NCI-H1105 treated with DMSO at 0.1 percent for 48 hours (cell line): ENCODE data around the gene MAPK8IP3.
A peak's percentile ranks its signal among the peaks of the same experiment; 100 is the strongest.

Experiments
- DNase-seq: peaks from one replicate; lab custom pipeline; 2025; lab: John Stamatoyannopoulos, UW

The MAPK8IP3 gene

DNA sequence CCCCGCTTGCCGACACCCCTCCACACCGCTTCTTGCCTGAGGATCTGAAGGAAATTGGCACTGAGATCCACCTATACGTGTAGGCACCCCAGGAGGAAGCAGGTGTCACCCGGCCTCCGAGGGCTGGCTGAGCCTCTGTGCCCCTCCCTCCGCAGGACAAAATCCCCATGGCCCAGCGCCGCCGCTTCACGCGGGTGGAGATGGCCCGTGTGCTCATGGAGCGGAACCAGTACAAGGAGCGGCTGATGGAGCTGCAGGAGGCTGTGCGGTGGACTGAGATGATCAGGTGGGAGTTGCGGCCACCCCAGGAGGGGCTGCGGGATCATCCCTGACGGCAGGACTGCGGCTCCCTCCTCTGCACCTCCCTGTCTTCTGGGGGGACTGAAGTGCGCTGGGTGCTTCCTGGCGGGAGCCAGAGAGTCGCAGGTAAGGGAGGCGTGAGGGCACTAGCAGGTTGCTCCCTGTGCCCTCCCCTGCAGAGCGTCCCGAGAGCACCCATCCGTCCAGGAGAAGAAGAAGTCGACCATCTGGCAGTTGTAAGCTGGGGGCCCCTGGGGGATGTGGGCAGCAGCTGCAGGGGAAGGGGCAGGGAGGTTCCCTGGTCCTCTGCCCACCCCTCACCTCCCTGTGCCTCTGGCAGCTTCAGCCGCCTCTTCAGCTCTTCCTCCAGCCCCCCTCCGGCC lies 56.3 kb downstream of the MAPK8IP3 start:
- no peak for DNase-seq

DNA sequence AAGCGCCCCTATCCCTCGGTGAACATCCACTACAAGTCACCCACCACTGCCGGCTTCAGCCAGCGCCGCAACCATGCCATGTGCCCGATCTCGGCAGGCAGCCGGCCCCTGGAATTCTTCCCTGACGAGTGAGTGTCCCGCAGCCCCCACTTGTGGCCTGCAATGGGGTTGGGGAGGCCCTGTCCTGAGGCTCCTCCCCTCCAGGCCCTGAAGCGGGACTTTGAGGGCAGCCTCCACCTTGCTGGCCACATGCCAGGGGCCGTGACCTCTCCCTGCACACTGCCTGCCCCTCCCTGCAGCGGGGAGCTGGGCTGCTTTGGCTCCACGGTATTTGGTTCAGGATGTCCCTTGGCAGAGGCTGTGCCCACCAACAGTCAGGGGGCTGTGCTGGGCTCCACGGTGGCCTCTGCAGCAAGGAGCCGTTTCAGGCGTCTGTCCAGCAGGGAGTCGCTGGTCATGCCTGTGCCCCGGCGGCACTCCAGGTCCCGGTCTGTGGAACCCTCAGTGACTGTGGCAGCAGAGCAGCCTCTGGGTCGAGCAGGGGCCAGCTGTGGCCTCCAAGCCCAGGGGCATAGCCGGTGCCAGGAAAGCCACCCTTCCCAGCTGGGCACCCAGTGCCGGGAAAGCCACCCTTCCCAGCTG lies 57.0 kb downstream of the MAPK8IP3 start:
- DNase-seq: no peak

- DNase-seq: no peak
Observed at GRCh38 chr16:1763521-1764511, 57.8 kb downstream of the MAPK8IP3 start.

- no peak for DNase-seq
Observed at GRCh38 chr16:1764971-1765370, 59.0 kb downstream of the MAPK8IP3 start.

GRCh38 chr16:1765826-1766225 lies 59.8 kb downstream of the MAPK8IP3 start:
- DNase-seq: no peak

DNA sequence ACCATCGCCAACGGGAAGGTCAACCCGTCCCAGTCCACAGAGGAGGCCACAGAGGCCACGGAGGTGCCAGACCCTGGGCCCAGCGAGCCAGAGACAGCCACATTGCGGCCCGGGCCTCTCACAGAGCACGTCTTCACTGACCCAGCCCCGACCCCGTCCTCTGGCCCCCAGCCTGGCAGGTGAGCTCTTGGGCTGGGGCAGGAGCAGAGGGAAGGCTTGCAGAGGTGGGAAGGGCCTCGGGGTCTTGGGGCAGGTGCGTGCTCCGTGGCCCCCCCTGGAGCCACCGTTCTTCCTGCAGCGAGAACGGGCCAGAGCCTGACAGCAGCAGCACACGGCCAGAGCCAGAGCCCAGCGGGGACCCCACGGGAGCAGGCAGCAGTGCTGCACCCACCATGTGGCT lies 60.2 kb downstream of the MAPK8IP3 start:
- DNase-seq: no peak

DNA sequence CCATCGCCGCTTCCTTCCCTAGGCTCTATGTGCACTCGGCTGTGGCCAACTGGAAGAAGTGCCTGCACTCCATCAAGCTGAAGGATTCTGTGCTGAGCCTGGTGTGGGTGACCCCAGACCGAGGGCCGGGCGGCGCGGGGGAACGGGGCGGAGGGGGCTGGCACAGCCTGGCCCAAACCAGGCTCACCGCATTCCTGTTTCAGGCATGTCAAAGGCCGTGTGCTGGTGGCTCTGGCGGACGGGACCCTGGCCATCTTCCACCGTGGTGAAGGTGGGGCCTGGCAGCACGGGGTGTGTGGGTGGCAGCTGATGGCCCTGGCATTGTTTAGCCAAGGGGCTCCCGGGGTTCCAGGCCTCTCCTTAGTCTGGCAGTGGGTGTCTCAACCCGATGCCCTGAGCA lies 60.7 kb downstream of the MAPK8IP3 start:
- no peak for DNase-seq

DNA sequence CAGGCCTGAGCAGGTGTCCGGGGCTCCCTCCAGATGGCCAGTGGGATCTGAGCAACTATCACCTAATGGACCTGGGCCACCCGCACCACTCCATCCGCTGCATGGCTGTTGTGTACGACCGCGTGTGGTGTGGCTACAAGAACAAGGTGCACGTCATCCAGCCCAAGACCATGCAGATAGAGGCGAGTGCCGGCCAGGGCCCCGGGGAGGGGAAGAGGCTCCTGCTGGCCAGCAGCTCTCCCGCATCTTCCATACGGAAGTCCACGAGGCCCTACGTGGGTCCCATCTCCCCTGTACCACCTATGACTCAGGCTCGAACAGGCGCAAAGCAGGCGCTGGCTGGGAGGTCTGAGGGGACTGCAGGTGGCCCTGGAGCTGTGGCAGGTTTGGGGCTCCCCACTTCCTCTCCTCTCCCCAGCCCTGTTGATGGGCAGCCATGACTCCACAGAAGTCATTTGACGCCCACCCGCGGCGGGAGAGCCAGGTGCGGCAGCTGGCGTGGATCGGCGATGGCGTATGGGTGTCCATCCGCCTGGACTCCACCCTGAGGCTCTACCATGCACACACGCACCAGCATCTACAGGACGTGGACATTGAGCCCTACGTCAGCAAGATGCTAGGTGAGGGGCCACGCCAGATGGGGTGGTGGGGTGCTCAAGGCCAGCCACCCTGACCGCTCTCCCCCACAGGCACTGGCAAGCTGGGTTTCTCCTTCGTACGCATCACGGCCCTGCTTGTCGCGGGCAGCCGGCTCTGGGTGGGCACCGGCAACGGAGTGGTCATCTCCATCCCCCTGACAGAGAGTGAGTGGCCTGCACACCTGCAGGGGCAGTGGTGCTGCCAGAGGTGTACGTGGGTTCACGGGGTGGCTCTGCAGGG lies 61.4 kb downstream of the MAPK8IP3 start:
- no peak for DNase-seq

DNA sequence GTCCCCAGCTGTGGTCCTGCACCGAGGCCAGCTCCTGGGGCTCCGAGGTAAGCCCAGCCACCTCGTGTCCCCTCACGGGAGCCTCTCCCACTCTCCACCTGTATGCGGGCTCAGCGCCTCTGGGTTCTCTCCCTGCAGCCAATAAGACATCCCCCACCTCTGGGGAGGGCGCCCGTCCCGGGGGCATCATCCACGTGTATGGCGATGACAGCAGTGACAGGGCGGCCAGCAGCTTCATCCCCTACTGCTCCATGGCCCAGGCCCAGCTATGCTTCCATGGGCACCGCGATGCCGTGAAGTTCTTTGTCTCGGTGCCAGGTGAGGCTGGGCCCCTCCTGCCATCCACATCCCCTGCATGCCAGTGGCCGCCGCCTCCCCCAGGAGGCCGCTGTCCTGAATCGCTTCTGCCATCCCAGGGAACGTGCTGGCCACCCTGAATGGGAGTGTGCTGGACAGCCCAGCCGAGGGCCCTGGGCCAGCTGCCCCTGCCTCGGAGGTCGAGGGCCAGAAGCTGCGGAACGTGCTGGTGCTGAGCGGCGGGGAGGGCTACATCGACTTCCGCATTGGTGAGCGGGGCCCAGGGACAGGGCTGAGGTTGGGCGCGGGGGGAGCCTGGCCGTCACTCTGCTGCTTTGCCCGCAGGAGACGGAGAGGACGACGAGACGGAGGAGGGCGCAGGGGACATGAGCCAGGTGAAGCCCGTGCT lies 62.2 kb downstream of the MAPK8IP3 start:
- no peak for DNase-seq

GRCh38 chr16:1768767-1769401 lies 62.9 kb downstream of the MAPK8IP3 start:
- no peak for DNase-seq

GRCh38 chr16:1769402-1770300 lies 63.7 kb downstream of the MAPK8IP3 start:
- no peak for DNase-seq

GRCh38 chr16:1770328-1771187 lies 64.6 kb downstream of the MAPK8IP3 start:
- DNase-seq: peak; percentile 69

GRCh38 chr16:1771188-1771863 lies 65.3 kb downstream of the MAPK8IP3 start, which contains the start of gene NME3:
Gene NME3, minus strand, starts transcription at chr16:1771543. Its CDS starts 9 bp downstream, at chr16:1771534.
- peak; percentile 24 for DNase-seq

DNA sequence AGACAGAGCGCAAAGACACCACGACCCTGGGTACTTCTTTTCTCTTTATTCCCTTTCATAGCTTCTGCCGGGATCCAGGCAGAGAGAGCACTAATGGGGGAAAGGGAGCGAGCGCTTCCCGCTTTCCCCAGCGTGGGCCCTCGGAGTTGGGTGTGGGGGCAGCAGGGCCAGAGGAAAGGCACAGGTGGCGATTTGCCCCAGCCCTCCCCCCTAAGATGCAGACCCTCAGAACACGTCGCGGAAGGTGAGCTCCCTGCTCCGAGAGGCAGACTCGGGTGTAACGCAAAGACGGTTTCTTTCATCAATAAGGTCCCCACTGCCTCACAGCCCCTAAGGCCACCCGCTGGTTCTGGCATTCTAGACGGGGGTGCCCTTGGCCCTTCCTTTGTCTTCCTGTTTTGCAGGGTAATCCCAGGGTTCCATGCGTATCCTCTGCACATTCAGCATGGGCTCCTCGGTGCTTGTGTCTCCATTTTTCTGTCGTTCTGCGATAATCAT lies 65.9 kb downstream of the MAPK8IP3 start:
- no peak for DNase-seq

DNA sequence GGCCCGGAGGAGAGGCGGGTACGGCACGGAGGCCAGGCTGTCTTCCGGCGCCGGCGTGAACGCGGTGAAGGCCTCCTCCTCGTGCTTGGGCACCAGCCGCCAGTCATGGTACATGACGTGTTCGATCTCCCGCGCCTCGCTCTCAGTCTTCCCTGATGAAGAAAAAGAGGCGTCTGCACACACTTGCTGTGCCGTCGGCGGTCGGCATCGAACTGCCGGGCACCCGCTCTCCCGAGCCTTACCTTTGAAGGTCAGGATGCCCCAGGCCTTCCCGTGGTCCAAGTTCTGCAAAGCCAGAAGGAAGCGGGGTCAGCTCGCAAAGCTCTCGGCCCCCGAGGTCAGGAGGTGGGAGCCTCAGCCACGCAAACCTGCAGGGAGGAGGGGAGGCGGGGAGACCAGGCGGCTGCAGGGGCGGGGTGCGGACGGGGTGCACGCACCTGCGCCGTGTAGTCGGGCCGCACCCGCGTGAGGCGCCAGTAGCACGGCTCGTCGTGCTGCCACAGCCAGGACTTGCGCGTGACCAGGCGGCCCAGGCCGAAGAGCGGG lies 66.4 kb downstream of the MAPK8IP3 start, which contains the start of gene EME2:
EME2 (plus strand) TSS at position 449 of the 546 bp plus-strand sequence. CDS start 418 bp downstream, outside the sequence.
- DNase-seq: no peak

DNA sequence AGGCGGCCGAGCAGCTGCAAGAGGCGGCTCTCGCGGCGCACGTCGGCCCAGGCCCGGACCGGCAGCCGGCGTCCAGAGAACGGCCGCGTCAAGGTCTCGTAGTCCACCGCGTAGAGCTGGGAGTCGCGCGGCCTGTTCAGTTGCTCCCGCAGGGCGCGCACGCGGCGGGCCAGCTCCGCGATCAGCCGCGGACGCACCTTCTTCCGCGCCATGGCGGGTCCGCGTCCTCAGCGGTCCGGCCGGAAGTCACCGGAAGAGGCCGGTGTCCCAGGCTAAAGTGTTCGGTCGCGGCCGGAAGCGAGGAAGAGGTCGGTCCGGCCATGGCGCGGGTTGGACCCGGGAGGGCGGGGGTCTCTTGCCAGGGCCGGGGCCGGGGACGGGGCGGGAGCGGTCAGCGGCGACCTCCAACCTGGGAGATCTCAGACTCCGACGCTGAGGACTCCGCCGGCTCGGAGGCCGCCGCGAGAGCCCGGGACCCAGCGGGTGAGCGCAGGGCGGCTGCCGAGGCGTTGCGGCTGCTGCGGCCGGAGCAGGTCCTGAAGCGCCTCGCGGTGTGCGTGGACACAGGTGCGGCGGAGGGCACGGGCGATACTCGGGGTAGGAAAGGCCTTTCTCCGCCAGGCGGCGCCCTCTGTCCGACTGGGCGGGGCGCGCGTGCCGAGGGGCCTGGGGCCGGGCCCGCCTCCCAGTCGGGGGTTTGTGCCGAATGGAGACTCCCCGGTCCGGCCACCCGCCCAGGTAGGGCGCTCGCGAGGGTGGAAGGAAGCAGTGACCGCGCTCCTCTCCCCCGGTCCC lies 67.1 kb downstream of the MAPK8IP3 start, which contains the start of gene MRPS34:
MRPS34 (minus strand) TSS at position 227 of the 795 bp plus-strand sequence; CDS start at position 212, 15 bp downstream.
- peak; percentile 54 for DNase-seq
